Measurements from ENCODE around the gene KCNAB3. TPM values are rescaled to one million over a fixed set of nuclear protein-coding genes. Genes with fewer than 3 reads are reported as not detected.

The KCNAB3 gene
- polyA plus RNA-seq, 1 donor (not counting 4 experiments of a cell fraction or from before 2014, with no cell fraction given) = 2.0 TPM

GRCh38 chr17:7897090-7897489, 32.6 kb downstream of the KCNAB3 start:
- H2AFZ ChIP-seq (ENCODE audit: control insufficient read depth, low read length) = no peak overlapping the region
- H3K4me3 ChIP-seq (ENCODE audit: control insufficient read depth in 2 of 3, extremely low read depth in 1 of 3, insufficient read depth in 2 of 3, low read depth in 1 of 3, low read length in 3 of 3) = no peak overlapping the region
- dilution Hi-C loops (cut with MboI; ENCODE audit: extremely low pct_ligation_motif_present, low sequenced_read_pairs) = no loop called here
- no peak overlapping the region for H3K4me2 ChIP-seq (ENCODE audit: control insufficient read depth, extremely low read depth, insufficient read depth, low read depth, low read length)
- peaks cover 39 to 58% of the 10 kb centered on the region in 2 experiments for H3K36me3 ChIP-seq (ENCODE audit: control insufficient read depth in 2 of 2, extremely low read depth in 1 of 2, insufficient read depth in 2 of 2, low read length in 2 of 2)
- H4K20me1 ChIP-seq (ENCODE audit: control insufficient read depth, extremely low read depth, insufficient read depth, low read length) = no peaks in the 10 kb centered on the region
- H3K9ac ChIP-seq (ENCODE audit: control insufficient read depth, extremely low read depth, insufficient read depth, low read length) = no peak overlapping the region
- TF ChIP-seq EZH2 (IDR thresholded peaks at IDR 0.05; ENCODE audit: low read length) = no peak
- TF ChIP-seq CTCF (optimal IDR thresholded peaks at IDR 0.05 in 1 of 3, IDR thresholded peaks at IDR 0.05 in 1 of 3, conservative IDR thresholded peaks at IDR 0.05 in 1 of 3; ENCODE audit: extremely low read depth in 1 of 3, insufficient read depth in 2 of 3, low read length in 3 of 3) = no peak
- no peaks in the 10 kb centered on the region for H3K9me1 ChIP-seq (ENCODE audit: control insufficient read depth, extremely low read depth, insufficient read depth, low read length)
- no peak overlapping the region for H3K27ac ChIP-seq (ENCODE audit: control insufficient read depth, insufficient read depth, low read length)
- FAIRE-seq (no peak), DNase-seq (ENCODE audit: low read depth, low spot score) (no peak)
- no peaks in the 10 kb centered on the region for H3K79me2 ChIP-seq (ENCODE audit: control insufficient read depth, insufficient read depth, low read length)
- H3K9me3 ChIP-seq (ENCODE audit: control insufficient read depth, low read depth, low read length) = no peaks in the 10 kb centered on the region
- H3K27me3 ChIP-seq (ENCODE audit: control insufficient read depth, extremely low read depth, insufficient read depth, low read length) = no peaks in the 10 kb centered on the region
- no peaks in the 10 kb centered on the region for H3K4me1 ChIP-seq (ENCODE audit: control insufficient read depth, extremely low read depth, insufficient read depth, low read length)

- Histone ChIP-seq H3K36me3 (ENCODE audit: control insufficient read depth in 2 of 2, extremely low read depth in 1 of 2, insufficient read depth in 2 of 2, low read length in 2 of 2) (peaks cover 54 to 55% of the 10 kb centered on the region in 2 experiments), H3K4me2 (ENCODE audit: control insufficient read depth, extremely low read depth, insufficient read depth, low read depth, low read length) (no peak overlapping the region), H4K20me1 (ENCODE audit: control insufficient read depth, extremely low read depth, insufficient read depth, low read length) (no peaks in the 10 kb centered on the region), H3K4me3 (ENCODE audit: control insufficient read depth in 2 of 3, extremely low read depth in 1 of 3, insufficient read depth in 2 of 3, low read depth in 1 of 3, low read length in 3 of 3) (no peak overlapping the region), H3K27me3 (ENCODE audit: control insufficient read depth, extremely low read depth, insufficient read depth, low read length) (no peaks in the 10 kb centered on the region), H3K79me2 (ENCODE audit: control insufficient read depth, insufficient read depth, low read length) (no peaks in the 10 kb centered on the region), H3K9me3 (ENCODE audit: control insufficient read depth, low read depth, low read length) (no peaks in the 10 kb centered on the region), H3K27ac (ENCODE audit: control insufficient read depth, insufficient read depth, low read length) (no peak overlapping the region), H2AFZ (ENCODE audit: control insufficient read depth, low read length) (no peak overlapping the region), H3K9ac (ENCODE audit: control insufficient read depth, extremely low read depth, insufficient read depth, low read length) (no peak overlapping the region), H3K9me1 (ENCODE audit: control insufficient read depth, extremely low read depth, insufficient read depth, low read length) (no peaks in the 10 kb centered on the region), H3K4me1 (ENCODE audit: control insufficient read depth, extremely low read depth, insufficient read depth, low read length) (no peaks in the 10 kb centered on the region)
- FAIRE-seq (no peak), DNase-seq (ENCODE audit: low read depth, low spot score) (no peak)
- TF ChIP-seq EZH2 (IDR thresholded peaks at IDR 0.05; ENCODE audit: low read length) = no peak
- TF ChIP-seq CTCF (optimal IDR thresholded peaks at IDR 0.05 in 1 of 3, IDR thresholded peaks at IDR 0.05 in 1 of 3, conservative IDR thresholded peaks at IDR 0.05 in 1 of 3; ENCODE audit: extremely low read depth in 1 of 3, insufficient read depth in 2 of 3, low read length in 3 of 3) = no peak
- dilution Hi-C loops (cut with MboI; ENCODE audit: extremely low pct_ligation_motif_present, low sequenced_read_pairs) = no loop called here
Observed at GRCh38 chr17:7894866-7895265, 34.8 kb downstream of the KCNAB3 start.
